Measurements from ENCODE around the gene DCTN4.
A peak's percentile ranks its signal among the peaks of the same experiment; 100 is the strongest.

The DCTN4 gene

DNA sequence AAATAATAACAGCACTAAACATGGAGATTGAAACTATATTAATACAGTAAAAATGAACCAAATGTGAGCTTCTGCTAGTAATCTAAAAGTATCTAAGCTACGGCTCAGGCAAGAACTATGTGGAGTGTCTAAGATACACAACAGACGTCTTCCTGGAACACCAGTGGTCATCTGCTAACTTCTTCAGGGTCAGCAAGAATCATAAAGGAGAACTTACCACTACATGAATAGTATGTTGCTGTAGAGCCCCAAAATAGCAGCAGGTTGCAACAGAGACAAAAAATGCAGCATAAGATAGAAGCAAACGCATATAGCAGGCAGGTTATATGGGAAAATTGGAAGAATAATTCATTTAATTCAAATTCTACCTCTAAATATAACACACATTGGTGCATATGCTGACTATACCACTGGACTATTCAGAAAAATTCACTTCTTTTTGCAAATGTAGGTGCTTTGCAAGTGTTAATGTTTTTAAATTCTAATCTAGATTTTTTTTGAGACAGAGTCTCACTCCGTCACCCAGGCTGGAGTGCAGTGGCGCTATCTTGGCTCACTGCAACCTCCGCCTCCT, 27.1 kb downstream of the DCTN4 start:
- DNase-seq = no peak

DNA sequence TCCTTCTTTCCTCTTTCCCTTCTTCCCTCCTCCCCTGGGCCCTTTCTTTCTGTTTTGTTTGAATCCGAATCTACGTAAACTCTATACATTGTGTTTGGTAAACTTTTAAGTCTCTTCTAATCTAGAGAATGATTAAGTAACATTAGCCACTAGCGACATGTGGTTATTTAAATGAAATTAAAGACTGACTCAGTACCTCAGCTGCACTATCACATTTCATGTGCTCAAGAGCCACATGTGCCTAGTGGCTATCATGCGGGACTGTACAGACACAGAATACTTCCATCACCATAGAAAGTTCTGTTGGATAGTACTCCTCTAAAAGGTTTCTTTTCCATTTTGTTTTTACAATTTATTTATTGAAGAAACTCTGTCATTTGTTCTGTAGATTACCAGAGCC, 29.0 kb downstream of the DCTN4 start:
- no peak for DNase-seq

DNA sequence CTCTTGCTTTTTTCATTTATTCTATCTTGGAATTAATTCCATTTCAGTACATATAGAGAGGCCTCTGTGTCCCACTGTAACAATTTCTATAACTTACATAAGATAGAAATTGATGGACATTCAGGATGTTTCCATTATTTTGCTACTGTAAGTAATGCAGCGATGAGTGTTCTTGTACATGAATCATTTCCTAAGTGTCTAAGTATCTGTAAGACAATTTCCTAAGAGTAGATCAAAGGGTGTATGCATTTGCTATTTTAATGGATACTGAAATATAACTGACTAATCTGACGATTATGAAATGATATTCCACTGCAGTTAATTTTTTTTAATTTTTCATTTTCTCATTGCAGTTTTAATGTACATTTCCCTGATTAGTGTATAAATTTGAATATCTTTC, 35.0 kb downstream of the DCTN4 start:
- DNase-seq = no peak

DNA sequence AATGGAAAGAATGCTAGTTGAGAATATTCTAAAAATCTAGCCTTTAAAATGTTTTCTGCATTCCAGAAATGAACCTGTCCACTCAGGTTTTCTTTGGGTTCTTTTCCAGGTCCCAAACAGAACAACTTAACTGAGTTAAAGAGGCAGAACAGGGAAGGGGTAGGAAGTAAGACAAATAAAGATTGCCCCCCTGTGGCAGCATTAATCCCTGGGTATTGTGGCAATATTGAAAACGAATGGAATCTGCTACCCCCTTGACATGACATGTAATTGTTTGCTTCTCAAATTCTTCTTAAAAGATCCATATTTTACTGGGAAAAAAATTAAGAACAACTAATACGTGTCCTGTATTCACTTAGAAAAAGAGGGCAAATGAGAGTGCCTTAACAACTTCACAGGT, 48.7 kb downstream of the DCTN4 start:
- DNase-seq = no peak

- DNase-seq = no peak
Measured at GRCh38 chr5:150706776-150707390, 51.9 kb downstream of the DCTN4 start.

GRCh38 chr5:150703762-150704161, 55.1 kb downstream of the DCTN4 start:
- no peak for DNase-seq

- DNase-seq = peak; percentile 89
Measured at GRCh38 chr5:150700594-150701377, 58.0 kb downstream of the DCTN4 start, which contains the start of gene RBM22. Gene RBM22 (minus strand): TSS chr5:150701062. CDS start chr5:150700985, 77 bp downstream.

DNA sequence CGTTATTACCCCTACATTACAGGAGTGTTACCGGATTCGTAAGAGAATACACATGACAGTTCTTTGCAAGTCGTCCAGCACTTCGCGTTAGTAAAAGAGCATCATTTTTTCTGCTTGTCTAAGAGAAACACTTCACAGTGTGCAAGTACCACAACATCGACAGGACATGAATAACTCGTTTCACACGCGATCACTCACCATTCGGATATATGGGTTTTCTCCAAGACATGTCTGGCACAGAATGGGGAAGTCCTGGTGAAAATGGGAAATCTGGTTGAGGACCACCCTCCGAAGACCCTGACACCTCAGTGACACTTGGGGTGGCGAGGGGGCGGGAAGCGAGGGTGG, 58.6 kb downstream of the DCTN4 start:
- no peak for DNase-seq

- DNase-seq = no peak
Measured at GRCh38 chr5:150694612-150695011, 64.2 kb downstream of the DCTN4 start.

- DNase-seq = no peak
Measured at GRCh38 chr5:150692276-150692675, 66.5 kb downstream of the DCTN4 start.

- no peak for DNase-seq
Measured at GRCh38 chr5:150690760-150691159, 68.1 kb downstream of the DCTN4 start.

- DNase-seq = no peak
Measured at GRCh38 chr5:150689120-150689519, 69.7 kb downstream of the DCTN4 start.

GRCh38 chr5:150676578-150676977, 82.2 kb downstream of the DCTN4 start:
- no peak for DNase-seq

DNA sequence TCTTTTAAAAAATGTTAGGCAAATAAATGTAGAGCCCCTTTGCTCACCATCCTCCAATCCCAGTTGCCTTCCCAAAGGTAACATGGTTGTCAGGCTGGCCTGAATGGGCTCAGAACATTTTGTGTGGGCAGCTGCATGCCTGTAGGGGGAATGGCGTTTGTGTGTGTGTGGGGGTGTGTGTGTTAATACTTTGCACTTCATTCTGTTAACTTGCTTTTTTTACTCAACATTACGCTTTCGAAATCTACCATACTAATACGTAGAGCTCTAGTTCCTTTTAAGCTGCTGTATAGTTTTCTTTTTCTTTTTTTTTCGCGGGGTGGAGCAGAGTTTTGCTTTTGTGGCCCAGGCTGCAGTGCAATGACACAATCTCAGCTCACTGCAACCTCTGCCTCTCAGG, 83.7 kb downstream of the DCTN4 start:
- no peak for DNase-seq

DNA sequence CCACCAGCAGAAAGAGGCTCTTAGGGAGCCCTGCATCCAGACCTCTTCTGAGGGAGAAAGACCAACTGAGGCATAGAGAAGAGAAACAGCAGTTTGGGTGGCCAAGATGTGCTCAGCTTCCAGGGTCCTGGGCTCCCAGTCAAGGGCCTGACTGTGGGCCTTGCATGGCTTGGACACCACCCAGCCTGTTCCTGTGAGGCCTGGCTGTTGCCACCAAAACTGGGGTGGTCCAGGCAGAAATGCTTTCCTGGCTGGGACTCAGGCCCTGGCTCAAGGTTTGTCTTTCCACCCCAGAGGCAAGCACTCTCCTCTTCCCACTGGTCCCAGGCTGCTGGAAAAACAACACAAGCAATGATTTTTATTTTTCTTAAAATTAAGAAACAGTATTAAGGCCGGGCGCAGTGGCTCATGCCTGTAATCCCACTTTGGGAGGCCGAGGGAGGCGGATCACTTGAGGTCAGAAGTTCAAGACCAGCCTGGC, 84.4 kb downstream of the DCTN4 start:
- no peak for DNase-seq

DNA sequence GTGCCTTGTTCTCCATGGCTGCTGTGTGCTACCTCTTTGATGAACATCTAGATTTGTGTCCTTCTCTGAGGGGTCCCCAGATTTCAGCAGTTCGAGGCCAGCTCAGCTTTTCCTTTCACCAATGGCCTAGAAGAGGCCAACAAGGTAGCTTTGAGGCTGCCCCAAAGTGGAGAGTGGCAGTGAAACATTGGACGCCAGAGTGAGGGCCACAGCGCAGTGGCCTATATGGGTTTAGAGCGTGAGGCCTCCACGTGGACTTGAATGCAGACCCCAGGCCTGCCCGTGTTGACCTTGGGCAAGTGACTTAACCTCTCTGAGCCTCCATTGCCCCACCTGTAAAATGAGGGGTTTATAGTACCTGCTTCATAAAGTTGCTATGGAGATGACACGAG, 85.9 kb downstream of the DCTN4 start:
- no peak for DNase-seq

DNA sequence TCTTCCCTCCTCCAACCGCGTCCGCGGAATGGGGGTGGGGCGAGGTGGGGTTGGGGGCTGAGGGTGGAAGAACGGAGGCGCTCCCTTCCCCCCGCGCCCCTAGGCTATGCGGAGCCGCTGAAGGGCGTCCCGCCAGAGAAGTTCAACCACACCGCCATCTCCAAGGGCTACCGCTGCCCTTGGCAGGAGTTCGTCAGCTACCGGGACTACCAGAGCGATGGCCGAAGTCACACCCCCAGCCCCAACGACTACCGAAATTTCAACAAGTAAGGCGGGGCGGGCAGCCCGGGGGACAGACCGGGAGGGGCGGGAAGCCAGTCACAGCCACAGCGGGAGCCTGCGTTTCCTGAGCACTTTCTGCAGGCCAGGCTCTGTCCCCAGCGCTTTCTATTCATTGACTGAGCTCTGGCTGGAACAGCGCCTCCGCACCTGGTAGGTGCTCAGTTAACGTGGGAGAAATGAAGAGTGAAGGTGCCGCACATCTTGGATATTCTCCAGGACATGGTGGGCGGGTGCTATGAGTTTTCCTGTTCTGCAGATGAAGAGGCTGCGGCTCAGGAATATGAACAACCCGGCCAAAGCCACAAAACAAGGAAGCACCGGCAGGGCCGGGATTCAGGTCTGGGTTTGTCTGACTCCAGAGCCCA, 86.5 kb downstream of the DCTN4 start:
- no peak for DNase-seq

DNA sequence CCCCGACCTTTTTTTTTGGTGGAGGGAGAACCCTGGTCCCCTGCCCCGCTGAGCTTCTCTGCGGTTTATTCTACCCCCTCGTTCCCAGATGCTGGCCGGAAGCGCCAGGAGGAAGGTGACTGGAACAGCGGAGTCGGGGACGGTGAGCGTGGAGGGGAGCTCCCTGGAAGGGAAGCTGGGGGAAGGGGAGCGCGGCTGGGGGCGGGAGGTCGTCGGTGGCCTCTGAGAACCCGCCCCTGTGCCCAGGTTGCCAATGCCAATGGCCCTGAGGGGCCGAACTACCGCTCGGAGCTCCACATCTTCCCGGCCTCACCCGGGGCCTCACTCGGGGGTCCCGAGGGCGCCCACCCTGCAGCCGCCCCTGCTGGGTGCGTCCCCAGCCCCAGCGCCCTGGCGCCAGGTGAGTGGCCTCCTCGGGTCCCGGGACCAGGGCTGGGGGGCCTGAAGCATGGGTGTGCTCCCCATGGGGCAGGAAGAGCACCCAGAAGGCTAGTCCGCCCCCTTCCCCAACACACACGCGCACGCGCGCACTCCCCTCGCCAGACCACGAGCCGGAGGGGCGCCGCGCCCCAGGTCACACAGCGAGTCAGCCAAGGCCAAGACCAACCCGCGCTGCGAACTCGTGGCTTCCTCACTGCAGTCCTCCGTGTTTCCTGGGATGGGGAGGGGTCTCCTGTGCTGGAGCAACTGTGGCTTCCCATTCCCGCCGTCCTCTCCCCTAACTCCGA, 87.1 kb downstream of the DCTN4 start:
- DNase-seq = no peak

- no peak for DNase-seq
Measured at GRCh38 chr5:150670948-150671310, 87.9 kb downstream of the DCTN4 start.

- no peak for DNase-seq
Measured at GRCh38 chr5:150670275-150670947, 88.4 kb downstream of the DCTN4 start.

DNA sequence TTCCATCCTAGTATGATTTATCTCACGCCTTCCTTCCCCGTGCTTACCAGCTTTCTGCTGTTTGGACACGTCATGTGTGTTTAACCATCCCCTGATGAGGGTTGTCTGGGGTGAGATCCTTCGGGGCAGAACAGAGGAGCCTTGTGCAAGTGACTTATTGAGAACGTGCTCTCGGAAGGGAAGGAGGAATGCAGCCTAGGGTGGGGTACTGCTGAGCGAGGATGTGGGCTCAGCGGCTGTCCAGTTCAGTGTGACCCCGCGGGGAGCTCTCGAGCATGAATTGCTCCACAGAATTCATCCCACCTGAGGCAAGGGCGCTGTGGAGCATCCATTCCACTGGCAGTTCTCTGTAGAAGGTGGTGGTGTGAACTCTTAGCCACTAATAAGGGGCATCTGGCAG, 93.8 kb downstream of the DCTN4 start:
- no peak for DNase-seq

- DNase-seq = no peak
Measured at GRCh38 chr5:150663936-150664335, 94.9 kb downstream of the DCTN4 start.

Measured in COR-L47 (cell line).